ENCODE measurements around the gene ZNF772. TPM values are rescaled to one million over a fixed set of nuclear protein-coding genes. Genes with fewer than 3 reads are reported as not detected.

Gene ZNF772
- polyA plus RNA-seq, 3 donors, result 1.1 to 2.1 (median 1.8) TPM

DNA sequence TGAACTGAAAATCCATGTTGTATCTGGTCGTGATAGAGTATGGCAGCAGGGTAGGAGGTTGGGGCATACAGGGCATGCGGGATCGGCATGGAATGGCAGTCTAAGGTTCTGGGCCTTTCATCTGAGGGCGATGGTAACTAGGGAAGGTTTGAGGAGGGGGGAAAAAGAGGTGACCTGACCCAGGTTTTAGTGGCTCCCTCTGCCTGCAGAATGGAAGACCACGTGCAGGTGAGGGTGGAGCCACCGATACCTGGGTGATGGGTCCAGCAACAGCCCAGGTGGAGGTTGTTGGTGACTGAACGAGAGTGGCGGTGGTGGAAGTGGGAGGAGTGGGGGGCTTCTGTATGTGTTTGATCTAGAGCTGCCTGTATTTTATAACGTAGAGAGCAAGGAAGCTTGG, 38.4 kb downstream of the ZNF772 start:
- no peak overlapping the region for H3K27ac ChIP-seq (ENCODE audit: low read depth, low read length)
- 89 to 93% (median 92%) methylated on average over 9 of the region's 9 CpGs for WGBS, 3 donors

DNA sequence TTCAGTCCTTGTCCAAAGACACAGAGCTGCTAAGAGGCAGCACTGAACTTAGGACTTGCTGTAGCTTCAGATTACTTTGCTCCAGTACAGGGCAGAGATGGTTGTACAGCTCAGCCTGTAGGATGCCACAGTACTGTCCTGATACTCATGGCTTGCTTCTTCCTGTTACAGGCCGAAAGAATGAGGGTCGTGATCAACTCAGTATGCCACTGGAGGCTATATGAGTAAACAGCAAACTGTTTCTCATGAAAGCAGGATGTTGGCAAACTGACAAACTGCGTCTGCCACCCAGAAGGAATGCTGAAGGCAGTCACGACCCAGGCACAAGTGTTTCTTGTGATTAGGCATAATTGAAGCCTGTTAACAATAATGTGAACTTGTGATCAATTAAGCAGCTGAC, 39.4 kb downstream of the ZNF772 start:
- 70 to 76% (median 71%) methylated on average over 4 of the region's 4 CpGs for WGBS, 3 donors
- no peak overlapping the region for H3K27ac ChIP-seq (ENCODE audit: low read depth, low read length)

DNA sequence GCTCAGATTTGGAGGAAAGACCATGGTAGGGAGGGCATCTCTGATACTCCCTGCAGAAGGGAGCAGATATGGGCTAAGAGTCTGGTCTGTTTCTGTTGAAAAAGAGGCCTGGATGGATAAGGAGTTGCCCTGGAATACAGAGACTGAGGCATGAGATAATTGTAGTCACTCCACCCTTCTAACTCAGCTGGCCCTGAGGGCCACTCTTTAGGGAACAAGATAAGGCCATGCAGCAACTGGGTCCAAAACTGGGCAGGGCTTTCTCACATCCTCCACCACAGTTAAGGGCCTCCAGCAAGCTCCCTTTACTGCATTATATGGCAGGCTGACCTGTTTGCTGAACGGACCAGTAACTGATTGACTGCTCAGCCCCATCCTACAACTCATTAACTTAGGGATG, 40.9 kb downstream of the ZNF772 start:
- WGBS, 3 donors, result 52 to 95% (median 83%) methylated on average over 1 of the region's 1 CpG
- H3K27ac ChIP-seq (ENCODE audit: low read depth, low read length), result no peak overlapping the region

- no peak within 1 kb of the TSS for H3K27ac ChIP-seq (ENCODE audit: low read depth, low read length)
- WGBS, 3 donors, result 0 to 1% (median 1%) methylated on average over 57 to 61 of the region's 61 CpGs
These were observed 42.0 kb downstream of the ZNF772 start, which contains the start of gene ZNF749 for GRCh38 chr19:57435062-57435978. ZNF749 (plus strand) TSS chr19:57435325; CDS start chr19:57435579, 254 bp downstream.

DNA sequence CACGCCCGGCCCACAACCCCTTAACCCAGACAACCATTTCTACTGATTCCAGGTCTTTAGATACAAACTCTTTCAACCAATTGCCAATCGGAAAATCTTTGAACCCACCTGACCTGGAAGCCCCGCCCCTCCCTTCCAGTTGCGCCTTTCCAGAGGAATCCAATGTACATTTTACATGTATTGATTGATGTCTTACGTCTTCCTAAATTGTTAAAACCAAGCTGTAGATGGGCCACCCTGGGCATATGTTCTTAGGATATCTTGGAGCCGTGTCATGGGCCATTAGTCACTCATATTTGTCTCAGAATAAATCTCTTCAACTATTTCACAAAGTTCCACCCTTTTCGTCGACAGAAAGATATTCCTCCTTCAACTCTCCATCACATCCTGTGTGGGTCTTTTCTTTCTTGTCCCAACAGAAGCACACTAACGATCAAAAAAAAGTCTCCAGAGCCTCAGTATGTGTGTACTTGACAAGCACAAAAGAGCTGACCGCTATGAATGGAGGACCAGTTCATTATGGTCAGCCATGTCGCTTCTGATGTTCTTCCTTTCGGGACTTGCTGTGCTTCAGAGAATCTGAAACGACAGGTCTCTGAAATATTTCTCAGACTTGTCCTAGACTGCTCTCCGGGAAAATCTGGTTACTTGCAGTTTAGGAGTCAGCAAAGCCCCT, 42.8 kb downstream of the ZNF772 start:
- WGBS, 3 donors, result 26 to 36% (median 28%) methylated on average over 15 of the region's 15 CpGs
- H3K27ac ChIP-seq (ENCODE audit: low read depth, low read length), result no peak overlapping the region

DNA sequence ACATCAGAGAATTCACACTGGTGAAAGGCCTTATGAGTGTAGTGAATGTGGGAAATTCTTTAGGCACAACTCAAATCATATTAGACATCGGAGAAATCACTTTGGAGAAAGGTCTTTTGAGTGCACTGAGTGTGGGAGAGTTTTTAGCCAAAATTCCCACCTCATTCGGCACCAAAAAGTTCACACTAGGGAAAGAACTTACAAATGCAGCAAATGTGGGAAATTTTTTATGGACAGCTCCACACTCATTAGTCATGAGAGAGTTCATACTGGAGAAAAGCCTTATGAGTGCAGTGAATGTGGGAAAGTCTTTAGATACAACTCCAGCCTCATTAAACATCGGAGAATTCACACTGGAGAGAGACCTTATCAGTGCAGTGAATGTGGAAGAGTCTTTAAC, 56.3 kb downstream of the ZNF772 start:
- 96 to 99% (median 97%) methylated on average over 3 of the region's 3 CpGs for WGBS, 3 donors
- H3K27ac ChIP-seq (ENCODE audit: low read depth, low read length), result no peak overlapping the region

GRCh38 chr19:57419439-57419838, 57.9 kb downstream of the ZNF772 start:
- 98 to 100% (median 99%) methylated on average over 4 of the region's 4 CpGs for WGBS, 3 donors

More at GRCh38 chr19:57419439-57419838, 57.9 kb downstream of the ZNF772 start:
- H3K27ac ChIP-seq (ENCODE audit: low read depth, low read length), result no peak overlapping the region

Other genes with a start within 250 kb of the ZNF772 start
- 1 to 10 TPM in 1 of 3 donors, under 1 TPM in 2; 0.36 to 2.0 (median 0.94) TPM for gene AURKC, start 246.5 kb downstream of the ZNF772 start, polyA plus RNA-seq
- 1 to 10 TPM in 2 of 3 donors, under 1 TPM in 1; 0.90 to 1.4 (median 1.1) TPM for gene ZNF805, start 236.9 kb downstream of the ZNF772 start, polyA plus RNA-seq
- 1 to 10 TPM in 2 of 3 donors, under 1 TPM in 1; 0.39 to 3.0 (median 1.9) TPM for gene ZNF460, start 197.1 kb downstream of the ZNF772 start, polyA plus RNA-seq
- gene ZNF543, start 157.1 kb downstream of the ZNF772 start, polyA plus RNA-seq, result 1 to 10 TPM in 1 of 3 donors, under 1 TPM in 2; 0.63 to 1.6 (median 0.97) TPM
- 1 to 10 TPM; 1.7 to 2.3 (median 1.8) TPM for gene ZNF304, start 126.3 kb downstream of the ZNF772 start, polyA plus RNA-seq
- 10 to 100 TPM in 2 of 3 donors, 1 to 10 TPM in 1; 8.9 to 23.1 (median 14.0) TPM for gene TRAPPC2B, start 114.0 kb downstream of the ZNF772 start, polyA plus RNA-seq
- 1 to 10 TPM in 1 of 3 donors, under 1 TPM in 2; 0.54 to 1.1 (median 0.72) TPM for gene ZNF547, start 114.0 kb downstream of the ZNF772 start, polyA plus RNA-seq
- 1 to 10 TPM; 3.9 to 6.1 (median 6.1) TPM for gene ZNF548, start 87.7 kb downstream of the ZNF772 start, polyA plus RNA-seq
- 1 to 10 TPM; 2.0 to 3.1 (median 2.2) TPM for gene ZNF17, start 66.4 kb downstream of the ZNF772 start, polyA plus RNA-seq
- 1 to 10 TPM; 1.8 to 7.4 (median 7.0) TPM for gene ZNF749, start 42.2 kb downstream of the ZNF772 start, polyA plus RNA-seq
- under 1 TPM in 2 of 3 donors, not detected in 1; 0.16 to 0.23 TPM for gene VN1R1, start 20.4 kb downstream of the ZNF772 start, polyA plus RNA-seq
- gene ZNF419, start 10.2 kb upstream of the ZNF772 start, polyA plus RNA-seq, result 1 to 10 TPM; 2.8 to 3.6 (median 3.0) TPM
- gene ZNF773, start 22.4 kb upstream of the ZNF772 start, polyA plus RNA-seq, result 1 to 10 TPM; 2.1 to 3.3 (median 3.2) TPM
- 1 to 10 TPM; 1.2 to 1.9 (median 1.3) TPM for gene ZNF549, start 49.8 kb upstream of the ZNF772 start, polyA plus RNA-seq
- gene ZNF550, start 82.3 kb upstream of the ZNF772 start, polyA plus RNA-seq, result 1 to 10 TPM; 1.5 to 3.2 (median 2.6) TPM
- 1 to 10 TPM in 2 of 3 donors, under 1 TPM in 1; 0.90 to 2.0 (median 1.2) TPM for gene ZNF416, start 101.3 kb upstream of the ZNF772 start, polyA plus RNA-seq
- gene ZIK1, start 106.6 kb upstream of the ZNF772 start, polyA plus RNA-seq, result 1 to 10 TPM in 2 of 3 donors, under 1 TPM in 1; 0.45 to 1.3 (median 1.2) TPM
- gene ZNF530, start 122.3 kb upstream of the ZNF772 start, polyA plus RNA-seq, result 1 to 10 TPM in 2 of 3 donors, under 1 TPM in 1; 0.94 to 1.9 (median 1.0) TPM
- 1 to 10 TPM; 3.3 to 7.0 (median 4.7) TPM for gene ZNF134, start 136.7 kb upstream of the ZNF772 start, polyA plus RNA-seq
- 1 to 10 TPM; 2.9 to 4.7 (median 3.7) TPM for gene ZNF211, start 155.6 kb upstream of the ZNF772 start, polyA plus RNA-seq
- gene ZSCAN4, start 191.4 kb upstream of the ZNF772 start, polyA plus RNA-seq, result under 1 TPM in 2 of 3 donors, not detected in 1; 0.04 to 0.67 TPM
- 1 to 10 TPM; 1.7 to 3.4 (median 2.8) TPM for gene ZNF551, start 204.4 kb upstream of the ZNF772 start, polyA plus RNA-seq
- under 1 TPM; 0.67 to 0.79 (median 0.67) TPM for gene ZNF154, start 231.6 kb upstream of the ZNF772 start, polyA plus RNA-seq

All from adipose tissue (tissue), 3 donors.